HepG2 (cell line): ENCODE measurements around the gene TCF7L2. TPM values are rescaled to one million over a fixed set of nuclear protein-coding genes. Genes with fewer than 3 reads are reported as not detected.

Experiments used
- ARID2 ChIP-seq: sonication (generic); formaldehyde crosslinking; IDR thresholded peaks from 2 replicates; pipeline ENCODE4 v1.8.1; 2022; ENCODE audit warnings: mild to moderate bottlenecking, missing genetic modification reagents, borderline replicate concordance
- CBX5 ChIP-seq: sonication (generic); formaldehyde crosslinking; IDR thresholded peaks from 2 replicates; pipeline ENCODE4 v1.4.0; 2020; ENCODE audit warnings: missing genetic modification reagents, borderline replicate concordance
- DNMT3B ChIP-seq: conservative IDR thresholded peaks from 2 replicates; pipeline ENCODE4 v1.6.1; 2016; ENCODE audit warnings: missing biosample characterization, control low read depth
- NKX3-1 ChIP-seq: sonication (generic); formaldehyde crosslinking; IDR thresholded peaks from 2 replicates; pipeline ENCODE4 v1.5.0; 2020; ENCODE audit warnings: missing genetic modification reagents
- SIN3A ChIP-seq: IDR thresholded peaks from 2 replicates; pipeline ENCODE4 v1.6.1; 2011; ENCODE audit warnings: low read depth, mild to moderate bottlenecking, control low read depth, low read length, borderline replicate concordance
- TBL1XR1 ChIP-seq: fragments of 150-350 bp; IDR thresholded peaks from 2 replicates; pipeline ENCODE4 v1.6.1; 2014; ENCODE audit warnings: borderline replicate concordance, low read length; ENCODE audit not compliant: partially characterized antibody
- THAP11 ChIP-seq: IDR thresholded peaks from 2 replicates; pipeline ENCODE4 v1.6.1; 2016; ENCODE audit warnings: missing biosample characterization, missing genetic modification reagents
- ZNF121 ChIP-seq: sonication (generic); formaldehyde crosslinking; IDR thresholded peaks from 2 replicates; pipeline ENCODE4 v1.5.0; 2020; ENCODE audit warnings: mild to moderate bottlenecking, missing genetic modification reagents
- polyA plus RNA-seq, 8 experiments: library from polyadenylated mRNA; depleted of rRNA in 3 of 8; stranded (reverse) in 7 of 8; unstranded in 1 of 8; fragments of >200 nt; fragmentation: Illumina TruSeq in 4 of 8; extraction: Trizol in 4 of 8; gene quantifications; 2 replicates each; pipeline versions ENCODE4 v1.2.1 to v1.2.3, GENCODE V29; 2011 to 2016; ENCODE audit warnings: low read depth in 4 of 8, missing spikeins in 1 of 8, mixed read lengths in 1 of 8; ENCODE audit not compliant: insufficient read depth in 1 of 8
- total RNA-seq, 5 experiments: library from RNA; depleted of rRNA; stranded (reverse); fragments of >200 nt; fragmentation: Illumina TruSeq; extraction: Trizol; gene quantifications; 2 replicates each; pipeline ENCODE4 v1.2.3, GENCODE V29; 2016; ENCODE audit warnings: low read depth in 1 of 5
- TF ChIP-seq, protein P1 (sequence below): sonication (generic); formaldehyde crosslinking; IDR thresholded peaks from 2 replicates; pipeline ENCODE4 v1.5.1; 2020; ENCODE audit warnings: missing genetic modification reagents, mild to moderate bottlenecking, borderline replicate concordance
- TF ChIP-seq, protein P2 (sequence below): sonication (generic); formaldehyde crosslinking; IDR thresholded peaks from 2 replicates; pipeline ENCODE4 v1.8.1; 2022; ENCODE audit warnings: mild to moderate bottlenecking, missing genetic modification reagents
- TF ChIP-seq, protein P3 (sequence below): sonication (generic); formaldehyde crosslinking; IDR thresholded peaks from 2 replicates; pipeline ENCODE4 v1.8.1; 2023; ENCODE audit warnings: mild to moderate bottlenecking, moderate library complexity, missing genetic modification reagents
- TF ChIP-seq, protein P4 (sequence below): sonication (generic); formaldehyde crosslinking; IDR thresholded peaks from 2 replicates; pipeline ENCODE4 v1.4.0; 2020; ENCODE audit warnings: missing genetic modification reagents, mild to moderate bottlenecking, borderline replicate concordance
- TF ChIP-seq, protein P5 (sequence below): sonication (generic); formaldehyde crosslinking; conservative IDR thresholded peaks from 2 replicates; pipeline ENCODE4 v1.8.0; 2022; ENCODE audit warnings: mild to moderate bottlenecking, moderate library complexity, missing genetic modification reagents
- TF ChIP-seq, protein P6 (sequence below): sonication (generic); formaldehyde crosslinking; IDR thresholded peaks from 2 replicates; pipeline ENCODE4 v1.8.0; 2022; ENCODE audit warnings: mild to moderate bottlenecking, missing genetic modification reagents, moderate library complexity

The TCF7L2 gene
- total and polyA plus RNA-seq, 2 of the 13 experiments (the other 11 are each of a cell fraction or from before 2014, with no cell fraction given), result 3.9 to 13.7 TPM

DNA sequence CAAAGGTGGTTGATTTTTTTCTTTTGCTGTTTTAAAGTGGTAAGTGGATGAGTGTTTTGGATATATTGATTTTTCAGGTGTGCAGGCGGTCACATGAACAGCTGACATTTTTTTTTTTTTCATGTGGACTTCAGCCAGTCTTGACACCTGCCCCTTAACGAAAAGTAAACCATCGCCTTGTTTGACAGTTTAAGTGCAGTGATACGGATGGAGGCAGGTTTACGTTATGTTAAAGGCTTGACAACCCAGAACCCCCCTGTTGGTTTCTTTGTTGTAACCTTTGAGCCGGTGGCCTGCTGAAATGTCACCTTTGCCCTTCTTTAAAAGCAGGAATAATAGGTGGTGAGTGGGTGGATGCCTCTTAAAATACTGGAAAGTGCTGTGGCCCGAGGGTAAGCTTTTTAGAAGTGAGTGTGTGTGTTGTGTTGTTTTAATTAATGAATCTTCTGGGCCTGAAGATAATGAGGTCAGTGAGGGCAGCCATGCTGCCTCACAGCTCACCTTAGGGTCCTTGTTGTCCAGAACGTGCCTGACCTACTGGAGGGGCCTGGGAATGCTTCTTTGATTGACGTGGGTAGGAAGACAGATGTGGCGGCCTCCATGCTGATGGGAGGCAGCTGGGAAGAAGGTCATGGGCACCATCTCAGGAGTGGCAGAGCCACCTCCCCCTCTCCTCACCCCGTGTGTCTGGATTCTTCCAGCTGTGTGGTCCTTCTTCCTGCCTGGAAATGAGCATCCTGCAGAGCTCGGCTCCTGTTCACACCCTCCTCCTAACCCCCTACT, 69.8 kb downstream of the TCF7L2 start (continued):
- TF ChIP-seq, protein P1, sequence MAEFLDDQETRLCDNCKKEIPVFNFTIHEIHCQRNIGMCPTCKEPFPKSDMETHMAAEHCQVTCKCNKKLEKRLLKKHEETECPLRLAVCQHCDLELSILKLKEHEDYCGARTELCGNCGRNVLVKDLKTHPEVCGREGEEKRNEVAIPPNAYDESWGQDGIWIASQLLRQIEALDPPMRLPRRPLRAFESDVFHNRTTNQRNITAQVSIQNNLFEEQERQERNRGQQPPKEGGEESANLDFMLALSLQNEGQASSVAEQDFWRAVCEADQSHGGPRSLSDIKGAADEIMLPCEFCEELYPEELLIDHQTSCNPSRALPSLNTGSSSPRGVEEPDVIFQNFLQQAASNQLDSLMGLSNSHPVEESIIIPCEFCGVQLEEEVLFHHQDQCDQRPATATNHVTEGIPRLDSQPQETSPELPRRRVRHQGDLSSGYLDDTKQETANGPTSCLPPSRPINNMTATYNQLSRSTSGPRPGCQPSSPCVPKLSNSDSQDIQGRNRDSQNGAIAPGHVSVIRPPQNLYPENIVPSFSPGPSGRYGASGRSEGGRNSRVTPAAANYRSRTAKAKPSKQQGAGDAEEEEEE (CRISPR knock-in tag), result no peak
- TF ChIP-seq, protein P2, sequence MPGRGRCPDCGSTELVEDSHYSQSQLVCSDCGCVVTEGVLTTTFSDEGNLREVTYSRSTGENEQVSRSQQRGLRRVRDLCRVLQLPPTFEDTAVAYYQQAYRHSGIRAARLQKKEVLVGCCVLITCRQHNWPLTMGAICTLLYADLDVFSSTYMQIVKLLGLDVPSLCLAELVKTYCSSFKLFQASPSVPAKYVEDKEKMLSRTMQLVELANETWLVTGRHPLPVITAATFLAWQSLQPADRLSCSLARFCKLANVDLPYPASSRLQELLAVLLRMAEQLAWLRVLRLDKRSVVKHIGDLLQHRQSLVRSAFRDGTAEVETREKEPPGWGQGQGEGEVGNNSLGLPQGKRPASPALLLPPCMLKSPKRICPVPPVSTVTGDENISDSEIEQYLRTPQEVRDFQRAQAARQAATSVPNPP (CRISPR knock-in tag), result no peak
- TF ChIP-seq, protein P3, sequence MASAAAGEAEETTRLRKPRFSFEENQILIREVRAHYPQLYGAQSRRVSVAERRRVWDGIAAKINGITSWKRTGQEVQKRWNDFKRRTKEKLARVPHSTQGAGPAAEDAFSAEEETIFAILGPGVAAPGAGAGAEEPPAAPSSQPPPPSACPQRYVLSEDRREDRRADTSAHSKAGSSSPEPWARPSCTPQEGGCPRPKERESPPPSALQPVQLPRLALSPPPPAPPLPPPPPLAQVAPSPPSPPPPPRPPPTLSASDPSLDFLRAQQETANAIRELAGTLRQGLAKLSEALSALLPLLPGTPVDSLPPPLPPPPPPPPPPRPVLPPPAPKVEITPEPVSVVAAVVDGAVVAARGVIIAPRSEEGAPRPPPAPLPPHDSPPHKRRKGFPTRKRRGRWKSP (CRISPR knock-in tag), result no peak
- peak; percentile 65; the same call in 1 of the 2 replicates for TF ChIP-seq SIN3A
- TF ChIP-seq, protein P4, sequence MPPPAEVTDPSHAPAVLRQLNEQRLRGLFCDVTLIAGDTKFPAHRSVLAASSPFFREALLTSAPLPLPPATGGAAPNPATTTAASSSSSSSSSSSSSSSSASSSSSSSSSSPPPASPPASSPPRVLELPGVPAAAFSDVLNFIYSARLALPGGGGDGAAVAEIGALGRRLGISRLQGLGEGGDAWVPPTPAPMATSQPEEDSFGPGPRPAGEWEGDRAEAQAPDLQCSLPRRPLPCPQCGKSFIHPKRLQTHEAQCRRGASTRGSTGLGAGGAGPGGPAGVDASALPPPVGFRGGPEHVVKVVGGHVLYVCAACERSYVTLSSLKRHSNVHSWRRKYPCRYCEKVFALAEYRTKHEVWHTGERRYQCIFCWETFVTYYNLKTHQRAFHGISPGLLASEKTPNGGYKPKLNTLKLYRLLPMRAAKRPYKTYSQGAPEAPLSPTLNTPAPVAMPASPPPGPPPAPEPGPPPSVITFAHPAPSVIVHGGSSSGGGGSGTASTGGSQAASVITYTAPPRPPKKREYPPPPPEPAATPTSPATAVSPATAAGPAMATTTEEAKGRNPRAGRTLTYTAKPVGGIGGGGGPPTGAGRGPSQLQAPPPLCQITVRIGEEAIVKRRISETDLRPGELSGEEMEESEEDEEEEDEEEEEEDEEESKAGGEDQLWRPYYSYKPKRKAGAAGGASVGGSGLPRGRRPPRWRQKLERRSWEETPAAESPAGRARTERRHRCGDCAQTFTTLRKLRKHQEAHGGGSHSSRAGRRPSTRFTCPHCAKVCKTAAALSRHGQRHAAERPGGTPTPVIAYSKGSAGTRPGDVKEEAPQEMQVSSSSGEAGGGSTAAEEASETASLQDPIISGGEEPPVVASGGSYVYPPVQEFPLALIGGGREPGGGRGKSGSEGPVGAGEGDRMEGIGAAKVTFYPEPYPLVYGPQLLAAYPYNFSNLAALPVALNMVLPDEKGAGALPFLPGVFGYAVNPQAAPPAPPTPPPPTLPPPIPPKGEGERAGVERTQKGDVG (CRISPR knock-in tag), result no peak
- TF ChIP-seq ZNF121, result no peak
- TF ChIP-seq ARID2, result no peak
- no peak; the same call in 1 of the 2 replicates for TF ChIP-seq NKX3-1 (CRISPR knock-in tag)
- TF ChIP-seq, protein P5, sequence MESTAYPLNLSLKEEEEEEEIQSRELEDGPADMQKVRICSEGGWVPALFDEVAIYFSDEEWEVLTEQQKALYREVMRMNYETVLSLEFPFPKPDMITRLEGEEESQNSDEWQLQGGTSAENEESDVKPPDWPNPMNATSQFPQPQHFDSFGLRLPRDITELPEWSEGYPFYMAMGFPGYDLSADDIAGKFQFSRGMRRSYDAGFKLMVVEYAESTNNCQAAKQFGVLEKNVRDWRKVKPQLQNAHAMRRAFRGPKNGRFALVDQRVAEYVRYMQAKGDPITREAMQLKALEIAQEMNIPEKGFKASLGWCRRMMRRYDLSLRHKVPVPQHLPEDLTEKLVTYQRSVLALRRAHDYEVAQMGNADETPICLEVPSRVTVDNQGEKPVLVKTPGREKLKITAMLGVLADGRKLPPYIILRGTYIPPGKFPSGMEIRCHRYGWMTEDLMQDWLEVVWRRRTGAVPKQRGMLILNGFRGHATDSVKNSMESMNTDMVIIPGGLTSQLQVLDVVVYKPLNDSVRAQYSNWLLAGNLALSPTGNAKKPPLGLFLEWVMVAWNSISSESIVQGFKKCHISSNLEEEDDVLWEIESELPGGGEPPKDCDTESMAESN (CRISPR knock-in tag), result no peak
- no peak for TF ChIP-seq DNMT3B (CRISPR knock-in tag)
- no peak for TF ChIP-seq TBL1XR1
- no peak for TF ChIP-seq CBX5 (CRISPR knock-in tag)
- TF ChIP-seq, protein P6, sequence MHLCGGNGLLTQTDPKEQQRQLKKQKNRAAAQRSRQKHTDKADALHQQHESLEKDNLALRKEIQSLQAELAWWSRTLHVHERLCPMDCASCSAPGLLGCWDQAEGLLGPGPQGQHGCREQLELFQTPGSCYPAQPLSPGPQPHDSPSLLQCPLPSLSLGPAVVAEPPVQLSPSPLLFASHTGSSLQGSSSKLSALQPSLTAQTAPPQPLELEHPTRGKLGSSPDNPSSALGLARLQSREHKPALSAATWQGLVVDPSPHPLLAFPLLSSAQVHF, result no peak
- TF ChIP-seq THAP11 (CRISPR knock-in tag), result no peak
